Measurements from ENCODE around the gene ETDB.

- TF ChIP-seq POLR2AphosphoS5 (IDR thresholded peaks at IDR 0.05; ENCODE audit: insufficient read depth in 1 of 2, low read depth in 1 of 2), result no peak
- TF ChIP-seq CTCF (IDR thresholded peaks at IDR 0.05), result no peak
Observed at GRCh38 chrX:135112743-135113142, 7.6 kb downstream of the ETDB start.
